Measurements from ENCODE around the gene DNAH8. TPM values are rescaled to one million over a fixed set of nuclear protein-coding genes. Genes with fewer than 3 reads are reported as not detected.

Gene DNAH8
- total RNA-seq, 1 experiment from 2014 or later = not detected

DNA sequence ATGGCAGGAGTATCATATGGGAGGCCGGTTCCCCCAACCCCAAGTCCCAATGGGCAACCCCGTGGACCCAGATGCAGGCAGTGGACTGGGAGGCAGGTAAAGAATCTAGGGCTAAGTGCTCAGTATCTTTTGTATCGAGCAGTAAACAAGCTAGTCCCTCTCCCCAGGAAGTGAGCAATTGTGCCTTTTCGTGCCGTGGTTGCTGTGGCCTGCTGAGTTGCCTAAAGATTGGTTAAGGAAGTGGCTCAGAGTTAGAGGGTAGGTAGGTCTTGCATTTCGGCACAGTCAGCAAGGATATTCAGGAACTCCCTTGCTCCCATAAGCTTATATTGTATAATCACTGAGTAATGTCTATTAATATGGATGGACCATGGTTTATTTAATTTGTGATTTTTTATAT lies 1.3 kb upstream of the DNAH8 start:
- ChIA-PET POLR2A (interaction anchor here (0.7 kb wide), 1 partner anchor 1090 kb away, joined by 4 read pairs; no protein-coding TSS in a partner anchor), CTCF (interaction anchor here (0.5 kb wide), 1 partner anchor 1060 kb away, joined by 3 read pairs; no protein-coding TSS in a partner anchor)
- Histone ChIP-seq H3K9me3 (ENCODE audit: control insufficient read depth, insufficient read depth, low read depth, low read length) (no peaks in the 10 kb centered on the region), H3K27me3 (ENCODE audit: control insufficient read depth, insufficient read depth, low read length) (peaks cover 10% of the 10 kb centered on the region; the same call in 1 of the 2 replicates), H3K4me3 (ENCODE audit: low read depth in 2 of 2, low read length in 2 of 2) (no peak overlapping the region), H3K4me1 (ENCODE audit: control insufficient read depth, insufficient read depth, low read length) (no peaks in the 10 kb centered on the region), H3K36me3 (ENCODE audit: control insufficient read depth, insufficient read depth, low read length) (no peaks in the 10 kb centered on the region), H3K27ac (ENCODE audit: low read length) (no peak overlapping the region)
- TF ChIP-seq TCF7L2 (IDR thresholded peaks at IDR 0.05; ENCODE audit: low read depth, low read length) (no peak), SIN3A (IDR thresholded peaks at IDR 0.05; ENCODE audit: borderline replicate concordance, insufficient read depth, low read depth, low read length) (no peak), POLR2AphosphoS5 (IDR thresholded peaks at IDR 0.05; ENCODE audit: low read depth, low read length) (no peak)
- TF ChIP-seq, protein P1, sequence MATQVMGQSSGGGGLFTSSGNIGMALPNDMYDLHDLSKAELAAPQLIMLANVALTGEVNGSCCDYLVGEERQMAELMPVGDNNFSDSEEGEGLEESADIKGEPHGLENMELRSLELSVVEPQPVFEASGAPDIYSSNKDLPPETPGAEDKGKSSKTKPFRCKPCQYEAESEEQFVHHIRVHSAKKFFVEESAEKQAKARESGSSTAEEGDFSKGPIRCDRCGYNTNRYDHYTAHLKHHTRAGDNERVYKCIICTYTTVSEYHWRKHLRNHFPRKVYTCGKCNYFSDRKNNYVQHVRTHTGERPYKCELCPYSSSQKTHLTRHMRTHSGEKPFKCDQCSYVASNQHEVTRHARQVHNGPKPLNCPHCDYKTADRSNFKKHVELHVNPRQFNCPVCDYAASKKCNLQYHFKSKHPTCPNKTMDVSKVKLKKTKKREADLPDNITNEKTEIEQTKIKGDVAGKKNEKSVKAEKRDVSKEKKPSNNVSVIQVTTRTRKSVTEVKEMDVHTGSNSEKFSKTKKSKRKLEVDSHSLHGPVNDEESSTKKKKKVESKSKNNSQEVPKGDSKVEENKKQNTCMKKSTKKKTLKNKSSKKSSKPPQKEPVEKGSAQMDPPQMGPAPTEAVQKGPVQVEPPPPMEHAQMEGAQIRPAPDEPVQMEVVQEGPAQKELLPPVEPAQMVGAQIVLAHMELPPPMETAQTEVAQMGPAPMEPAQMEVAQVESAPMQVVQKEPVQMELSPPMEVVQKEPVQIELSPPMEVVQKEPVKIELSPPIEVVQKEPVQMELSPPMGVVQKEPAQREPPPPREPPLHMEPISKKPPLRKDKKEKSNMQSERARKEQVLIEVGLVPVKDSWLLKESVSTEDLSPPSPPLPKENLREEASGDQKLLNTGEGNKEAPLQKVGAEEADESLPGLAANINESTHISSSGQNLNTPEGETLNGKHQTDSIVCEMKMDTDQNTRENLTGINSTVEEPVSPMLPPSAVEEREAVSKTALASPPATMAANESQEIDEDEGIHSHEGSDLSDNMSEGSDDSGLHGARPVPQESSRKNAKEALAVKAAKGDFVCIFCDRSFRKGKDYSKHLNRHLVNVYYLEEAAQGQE (IDR thresholded peaks at IDR 0.05; ENCODE audit: insufficient read depth in 1 of 2, low read depth in 2 of 2, low read length in 1 of 2) = no peak
- TF ChIP-seq, protein P2, sequence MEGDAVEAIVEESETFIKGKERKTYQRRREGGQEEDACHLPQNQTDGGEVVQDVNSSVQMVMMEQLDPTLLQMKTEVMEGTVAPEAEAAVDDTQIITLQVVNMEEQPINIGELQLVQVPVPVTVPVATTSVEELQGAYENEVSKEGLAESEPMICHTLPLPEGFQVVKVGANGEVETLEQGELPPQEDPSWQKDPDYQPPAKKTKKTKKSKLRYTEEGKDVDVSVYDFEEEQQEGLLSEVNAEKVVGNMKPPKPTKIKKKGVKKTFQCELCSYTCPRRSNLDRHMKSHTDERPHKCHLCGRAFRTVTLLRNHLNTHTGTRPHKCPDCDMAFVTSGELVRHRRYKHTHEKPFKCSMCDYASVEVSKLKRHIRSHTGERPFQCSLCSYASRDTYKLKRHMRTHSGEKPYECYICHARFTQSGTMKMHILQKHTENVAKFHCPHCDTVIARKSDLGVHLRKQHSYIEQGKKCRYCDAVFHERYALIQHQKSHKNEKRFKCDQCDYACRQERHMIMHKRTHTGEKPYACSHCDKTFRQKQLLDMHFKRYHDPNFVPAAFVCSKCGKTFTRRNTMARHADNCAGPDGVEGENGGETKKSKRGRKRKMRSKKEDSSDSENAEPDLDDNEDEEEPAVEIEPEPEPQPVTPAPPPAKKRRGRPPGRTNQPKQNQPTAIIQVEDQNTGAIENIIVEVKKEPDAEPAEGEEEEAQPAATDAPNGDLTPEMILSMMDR (IDR thresholded peaks at IDR 0.05) = no peak
- no peak for DNase-seq (ENCODE audit: low read depth, low spot score)
- intact Hi-C loops (cut with micrococcal nuclease; ENCODE audit: unreplicated experiment) = no loop called here
- BruUV-seq (replicated peaks) = no TSS peak
- ATAC-seq = no peak
- in situ Hi-C loops (cut with HindIII; ENCODE audit: low pct_unique_long_range_greater_than_20kb, low sequenced_read_pairs) = no loop called here

DNA sequence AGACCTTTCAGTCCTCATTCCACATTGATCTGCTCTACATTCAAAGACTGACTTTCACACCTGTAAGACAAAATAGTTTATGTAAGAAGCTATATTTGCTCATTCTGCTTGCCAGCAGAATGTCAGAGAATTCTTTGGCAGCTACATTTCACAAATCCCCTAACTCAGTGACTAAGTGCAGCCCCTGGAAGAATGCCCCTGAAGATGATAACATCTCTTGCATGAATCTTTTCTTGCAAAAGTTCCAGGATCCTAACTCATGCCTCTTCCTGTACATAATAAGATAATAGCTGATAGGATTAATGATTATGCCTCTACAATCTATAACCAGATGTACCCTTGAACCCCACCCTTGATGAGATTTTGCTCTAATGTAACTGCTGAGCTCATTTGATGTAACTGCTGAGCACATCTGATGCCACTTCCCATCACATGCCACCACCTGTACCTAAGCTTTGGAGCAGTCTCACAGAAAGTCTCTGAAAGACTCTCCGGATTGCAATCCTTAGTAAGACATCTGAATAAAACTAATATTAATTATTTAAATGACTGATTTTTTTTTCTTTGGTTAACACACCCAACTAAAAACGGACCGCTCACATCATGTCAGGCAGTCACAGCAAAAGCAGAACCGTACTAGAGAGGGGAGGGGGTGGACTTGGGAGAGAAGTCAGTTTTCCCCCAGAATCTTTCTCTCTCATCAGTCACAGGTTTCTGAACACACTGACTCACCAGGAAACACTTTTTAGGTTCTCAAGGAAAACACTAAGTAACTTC lies 684 bp upstream of the DNAH8 start:
- ATAC-seq (no peak), DNase-seq (ENCODE audit: low read depth, low spot score) (no peak)
- H3K4me3 ChIP-seq (ENCODE audit: low read depth in 2 of 2, low read length in 2 of 2) = no peak overlapping the region
- intact Hi-C loops (cut with micrococcal nuclease; ENCODE audit: unreplicated experiment) = no loop called here
- H3K27me3 ChIP-seq (ENCODE audit: control insufficient read depth, insufficient read depth, low read length) = peaks cover 10% of the 10 kb centered on the region; the same call in 1 of the 2 replicates
- no peaks in the 10 kb centered on the region for H3K4me1 ChIP-seq (ENCODE audit: control insufficient read depth, insufficient read depth, low read length)
- no peaks in the 10 kb centered on the region for H3K36me3 ChIP-seq (ENCODE audit: control insufficient read depth, insufficient read depth, low read length)
- BruUV-seq (replicated peaks) = no TSS peak
- H3K27ac ChIP-seq (ENCODE audit: low read length) = no peak overlapping the region
- no peaks in the 10 kb centered on the region for H3K9me3 ChIP-seq (ENCODE audit: control insufficient read depth, insufficient read depth, low read depth, low read length)
- in situ Hi-C loops (cut with HindIII; ENCODE audit: low pct_unique_long_range_greater_than_20kb, low sequenced_read_pairs) = no loop called here
- POLR2A ChIA-PET = interaction anchor here (0.7 kb wide), 1 partner anchor 1089 kb away, joined by 4 read pairs; no protein-coding TSS in a partner anchor
- TF ChIP-seq, protein P2 (IDR thresholded peaks at IDR 0.05) = no peak
- no peak for TF ChIP-seq SIN3A (IDR thresholded peaks at IDR 0.05; ENCODE audit: borderline replicate concordance, insufficient read depth, low read depth, low read length)
- no peak for TF ChIP-seq TCF7L2 (IDR thresholded peaks at IDR 0.05; ENCODE audit: low read depth, low read length)
- TF ChIP-seq POLR2AphosphoS5 (IDR thresholded peaks at IDR 0.05; ENCODE audit: low read depth, low read length) = no peak
- TF ChIP-seq, protein P1 (IDR thresholded peaks at IDR 0.05; ENCODE audit: insufficient read depth in 1 of 2, low read depth in 2 of 2, low read length in 1 of 2) = no peak
- CTCF ChIA-PET = interaction anchor here (0.6 kb wide), 1 partner anchor 11 kb away, joined by 3 read pairs; no protein-coding TSS in a partner anchor

Measured in Panc1 (cell line).